Spleen (tissue), 7 donors: Measurements from ENCODE around the gene GLRX3.

Experiments used
- POLR2A ChIP-seq, 3 donors: fragments of 450-650 bp; IDR thresholded peaks; one replicate each; pipeline ENCODE4 v1.5.1; 2017; ENCODE audit warnings: antibody characterized with exemption in 3 of 3, mild to moderate bottlenecking in 1 of 3
- TF ChIP-seq, protein P1 (sequence below), 11 experiments: fragments of 200-600 bp in 7 of 11; fragments of 450-650 bp in 4 of 11; sonication (generic) in 4 of 11; IDR thresholded peaks in 8 of 11; conservative IDR thresholded peaks in 3 of 11; 1 replicate in 7 of 11; 2 replicates in 4 of 11; pipeline versions ENCODE4 v1.4.0 to v1.8.0; 2016 to 2021; ENCODE audit warnings: antibody characterized with exemption in 11 of 11, inconsistent platforms in 4 of 11, mild to moderate bottlenecking in 1 of 11
- donor health status: DM: no; HTN: no; CAD: no; lungs with moderate emphysema.
- donor health status: DM: no; HTN: no; CAD: no.
- donor health status: DM: no; HTN: no; CAD: no.

DNA sequence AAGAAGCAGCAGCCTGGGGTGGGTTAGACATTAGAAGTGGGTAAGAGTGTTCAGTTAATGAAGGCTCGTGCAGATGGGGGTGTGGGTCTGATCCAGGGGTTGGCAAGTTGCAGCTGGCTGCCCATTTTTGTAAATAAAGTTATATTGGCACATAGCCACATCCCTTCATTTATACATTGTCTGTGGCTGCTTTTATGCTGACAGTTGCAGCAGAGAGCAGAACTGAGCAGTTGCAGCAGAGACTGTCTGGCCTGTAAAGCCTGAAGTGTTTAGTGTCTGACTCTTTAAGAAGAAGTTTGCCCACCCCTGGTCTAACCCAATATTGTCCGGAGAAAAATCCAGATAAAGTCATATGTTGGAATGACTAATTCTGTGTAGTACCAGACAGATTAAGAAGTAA lies 38.1 kb downstream of the GLRX3 start:
- TF ChIP-seq, protein P1, sequence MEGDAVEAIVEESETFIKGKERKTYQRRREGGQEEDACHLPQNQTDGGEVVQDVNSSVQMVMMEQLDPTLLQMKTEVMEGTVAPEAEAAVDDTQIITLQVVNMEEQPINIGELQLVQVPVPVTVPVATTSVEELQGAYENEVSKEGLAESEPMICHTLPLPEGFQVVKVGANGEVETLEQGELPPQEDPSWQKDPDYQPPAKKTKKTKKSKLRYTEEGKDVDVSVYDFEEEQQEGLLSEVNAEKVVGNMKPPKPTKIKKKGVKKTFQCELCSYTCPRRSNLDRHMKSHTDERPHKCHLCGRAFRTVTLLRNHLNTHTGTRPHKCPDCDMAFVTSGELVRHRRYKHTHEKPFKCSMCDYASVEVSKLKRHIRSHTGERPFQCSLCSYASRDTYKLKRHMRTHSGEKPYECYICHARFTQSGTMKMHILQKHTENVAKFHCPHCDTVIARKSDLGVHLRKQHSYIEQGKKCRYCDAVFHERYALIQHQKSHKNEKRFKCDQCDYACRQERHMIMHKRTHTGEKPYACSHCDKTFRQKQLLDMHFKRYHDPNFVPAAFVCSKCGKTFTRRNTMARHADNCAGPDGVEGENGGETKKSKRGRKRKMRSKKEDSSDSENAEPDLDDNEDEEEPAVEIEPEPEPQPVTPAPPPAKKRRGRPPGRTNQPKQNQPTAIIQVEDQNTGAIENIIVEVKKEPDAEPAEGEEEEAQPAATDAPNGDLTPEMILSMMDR (IDR thresholded peaks at IDR 0.05 in 8 of 11, conservative IDR thresholded peaks at IDR 0.05 in 3 of 11), result no peak
- no peak for TF ChIP-seq POLR2A (IDR thresholded peaks at IDR 0.05)
